NCI-H2227 treated with DMSO at 0.1 percent for 48 hours (cell line): ENCODE measurements around the gene PCDH9.

Experiments used
- DNase-seq: peaks from one replicate; lab custom pipeline; 2025; lab: John Stamatoyannopoulos, UW

Gene PCDH9

DNA sequence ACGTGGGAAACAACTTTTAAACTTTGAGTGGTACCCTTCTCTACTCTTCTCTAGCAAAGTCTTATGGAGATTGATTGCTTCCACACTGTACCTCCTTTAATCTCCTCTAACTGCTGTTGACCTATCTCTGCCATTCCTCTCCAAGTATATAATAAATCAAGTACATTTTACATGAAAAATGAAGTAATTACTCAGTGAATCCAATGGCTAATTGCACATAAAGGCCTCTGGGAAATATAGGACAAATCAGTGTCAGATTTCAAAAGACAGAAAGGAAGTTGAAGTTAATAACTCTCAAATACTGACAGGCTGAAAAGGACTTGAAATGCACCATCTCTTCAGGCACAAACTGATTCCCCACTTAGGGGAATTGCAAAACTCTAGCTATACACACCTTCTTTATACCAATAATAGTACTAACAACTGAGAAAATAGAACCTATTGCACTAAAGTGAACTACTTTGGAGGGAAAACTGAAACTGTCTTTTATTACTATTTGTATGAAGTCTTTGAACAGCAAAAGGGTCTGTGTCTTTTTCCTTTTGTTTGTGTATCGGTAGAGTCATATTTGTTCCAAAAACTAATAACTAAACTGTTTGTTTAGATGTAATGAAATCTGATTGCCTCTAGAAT is 701.1 kb downstream of the PCDH9 start:
- no peak for DNase-seq

DNA sequence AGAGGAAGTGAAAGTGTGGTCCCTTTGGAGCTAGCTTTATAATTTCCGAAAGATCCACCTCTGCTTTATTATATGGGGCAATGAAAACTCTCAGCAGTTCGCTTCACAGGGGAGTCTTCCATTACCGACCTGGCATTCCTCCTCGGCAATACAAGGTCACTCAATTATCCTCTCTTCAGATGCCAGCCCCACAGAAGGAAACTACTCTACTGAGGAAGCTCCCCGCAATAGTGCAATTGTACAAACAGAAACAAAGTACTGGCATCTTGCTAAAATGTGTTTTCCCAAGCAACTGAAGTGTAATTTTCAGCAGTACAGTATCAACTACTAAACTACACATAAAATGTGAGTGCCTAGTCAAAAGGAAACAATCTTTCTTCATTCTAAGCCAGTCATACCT is 702.0 kb downstream of the PCDH9 start:
- DNase-seq = peak; percentile 35

DNA sequence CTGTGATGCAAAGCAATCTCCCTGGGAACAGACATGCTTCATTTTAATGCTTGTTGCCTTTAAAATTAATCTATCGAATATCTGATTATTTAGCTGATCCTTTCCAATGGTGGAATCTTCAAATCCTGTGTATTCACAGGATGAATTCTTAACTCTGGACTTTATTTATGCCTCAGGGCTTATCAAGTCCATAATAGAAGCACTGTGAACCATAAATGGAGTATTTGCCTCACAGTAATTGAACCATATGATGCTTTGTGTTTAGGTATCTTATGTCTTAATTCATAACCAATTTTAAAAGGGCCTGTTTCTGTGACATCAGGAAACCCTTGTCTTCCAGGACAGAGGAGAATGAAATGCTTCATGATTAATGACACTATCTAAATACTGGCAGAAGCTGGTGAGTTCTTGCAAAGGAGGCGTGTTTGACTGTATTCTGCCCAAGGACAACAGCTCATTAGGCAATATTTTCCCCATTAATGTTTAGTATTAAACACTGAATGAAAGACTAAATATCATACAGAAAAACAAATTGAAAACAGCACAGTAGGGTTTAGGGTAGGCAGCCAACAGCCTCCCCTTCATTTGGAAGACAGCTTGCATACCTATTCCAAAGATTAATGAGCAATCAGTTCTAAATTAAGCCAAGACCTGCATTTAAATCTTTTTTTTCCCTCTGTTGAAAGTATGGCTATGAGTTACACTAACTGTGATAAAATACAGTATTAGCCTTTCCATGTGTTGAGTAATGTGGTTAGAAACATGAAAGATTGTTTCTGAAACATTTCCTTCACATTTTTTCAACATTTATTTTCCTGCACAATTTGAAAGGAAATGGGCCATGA is 709.4 kb downstream of the PCDH9 start:
- DNase-seq = no peak

- no peak for DNase-seq
Observed at GRCh38 chr13:66519259-66519658, 710.9 kb downstream of the PCDH9 start.

GRCh38 chr13:66518068-66518467 is 712.1 kb downstream of the PCDH9 start:
- DNase-seq = no peak

- no peak for DNase-seq
Observed at GRCh38 chr13:66513728-66514127, 716.4 kb downstream of the PCDH9 start.

DNA sequence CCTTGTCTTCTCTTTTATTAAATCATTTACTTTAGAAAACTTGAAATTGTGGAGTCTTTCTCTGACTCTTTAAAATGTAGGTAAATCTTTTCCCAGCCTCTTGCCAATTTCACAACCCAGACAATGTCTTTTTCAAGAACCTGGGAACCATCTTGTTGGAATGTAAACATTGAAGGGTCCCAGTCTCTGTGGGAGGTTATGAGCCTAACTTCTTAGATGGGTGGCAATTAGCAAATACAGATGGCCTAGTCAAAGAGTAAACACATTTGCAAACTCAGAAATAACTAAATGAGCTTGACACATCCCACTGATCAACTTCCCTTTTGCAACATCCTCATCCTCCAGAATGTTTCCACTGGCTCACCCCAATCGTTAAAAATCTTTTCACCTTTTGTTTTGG is 721.0 kb downstream of the PCDH9 start:
- no peak for DNase-seq

GRCh38 chr13:66508153-66508909 is 721.8 kb downstream of the PCDH9 start:
- DNase-seq = no peak

GRCh38 chr13:66506979-66507378 is 723.2 kb downstream of the PCDH9 start:
- no peak for DNase-seq

DNA sequence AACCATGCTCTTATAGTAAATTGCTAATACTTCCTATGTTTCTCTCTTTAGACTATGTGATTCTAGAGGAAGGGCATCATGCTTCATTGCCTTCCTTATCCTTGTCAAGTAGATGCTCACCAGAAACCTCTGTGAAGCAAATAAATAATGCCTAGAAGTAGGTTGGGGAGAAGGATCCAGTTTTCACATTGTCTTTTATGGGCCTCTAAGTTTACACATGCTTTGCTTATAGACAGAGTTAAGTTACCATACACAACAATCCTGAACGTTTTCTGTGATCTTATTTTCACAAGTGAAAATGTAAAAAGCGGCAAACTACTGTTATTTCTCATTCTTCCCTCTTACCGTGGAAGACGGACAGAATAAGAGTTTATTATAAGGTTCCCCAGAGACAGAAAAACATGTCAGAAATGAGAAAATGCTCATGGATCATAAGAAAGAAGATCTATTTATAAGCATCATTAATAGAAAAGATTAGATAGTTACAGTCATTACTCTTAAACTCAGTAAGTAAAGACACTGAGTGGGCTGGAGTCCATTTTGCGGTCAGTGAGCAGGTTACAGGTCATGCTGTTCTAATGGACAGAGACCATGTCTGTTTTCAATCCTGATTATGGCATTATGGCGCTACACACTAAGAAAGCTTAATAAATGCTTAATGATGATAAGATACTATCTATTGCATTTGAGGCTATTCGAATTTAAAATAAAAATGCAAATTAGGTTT is 723.9 kb downstream of the PCDH9 start:
- DNase-seq = no peak

GRCh38 chr13:66503890-66504289 is 726.2 kb downstream of the PCDH9 start:
- DNase-seq = no peak

DNA sequence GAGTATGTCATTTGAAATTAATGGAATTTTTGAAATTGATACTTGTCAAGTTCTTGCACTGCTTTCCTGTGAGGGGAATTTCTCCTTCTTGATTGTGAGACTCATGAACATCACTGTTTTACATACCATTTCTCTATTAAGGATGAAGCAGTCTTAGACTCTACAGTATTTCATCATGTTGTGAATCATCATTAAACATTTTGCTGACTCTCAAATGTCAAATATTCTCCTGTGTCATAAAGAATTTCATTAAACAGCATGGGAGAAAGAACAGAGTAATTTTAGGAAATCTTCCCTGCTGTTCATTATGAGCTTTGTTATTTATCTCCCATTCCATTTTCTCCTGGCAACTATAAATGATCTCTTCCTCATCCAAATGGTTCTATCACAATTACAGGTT is 729.0 kb downstream of the PCDH9 start:
- DNase-seq = no peak

GRCh38 chr13:66492479-66492878 is 737.7 kb downstream of the PCDH9 start:
- DNase-seq = peak; percentile 27

GRCh38 chr13:66491251-66491650 is 738.9 kb downstream of the PCDH9 start:
- DNase-seq = no peak

DNA sequence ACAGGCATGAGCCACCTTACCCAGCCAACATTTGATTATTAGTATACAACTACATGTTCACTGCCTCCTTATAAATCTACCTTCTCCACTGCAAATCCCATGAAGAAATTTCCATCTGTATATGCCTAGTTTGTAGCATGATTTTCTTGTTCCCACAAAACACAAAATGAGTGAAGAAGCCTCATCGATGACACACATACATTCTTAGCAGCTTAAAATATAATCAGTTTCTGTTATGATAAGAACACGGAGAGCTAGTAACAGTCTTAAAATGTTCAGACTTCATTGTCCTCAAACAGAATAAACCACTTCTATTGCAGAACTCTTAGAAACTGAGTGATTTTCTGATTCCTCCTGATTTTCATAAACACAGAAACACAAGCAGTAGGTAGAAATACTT is 740.5 kb downstream of the PCDH9 start:
- DNase-seq = no peak

DNA sequence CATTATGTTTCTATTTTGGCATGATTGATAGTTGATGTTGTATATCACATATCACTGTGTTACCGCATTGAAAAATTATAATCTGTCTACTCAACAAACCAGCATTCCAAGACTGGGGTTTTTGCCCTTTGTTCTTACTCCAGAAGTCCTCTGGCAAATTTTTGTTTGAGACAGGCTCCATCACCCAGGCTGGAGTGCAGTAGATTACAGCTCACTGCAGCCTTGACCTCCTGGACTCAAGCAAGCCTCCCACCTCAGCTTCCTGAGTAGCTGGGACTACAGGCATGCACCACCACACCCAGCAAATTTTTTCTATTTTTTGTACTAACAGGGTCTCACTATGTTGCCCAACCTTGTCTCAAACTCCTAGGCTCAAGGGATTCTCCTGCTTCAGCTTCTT is 741.0 kb downstream of the PCDH9 start:
- no peak for DNase-seq

- DNase-seq = no peak
Observed at GRCh38 chr13:66483712-66484111, 746.4 kb downstream of the PCDH9 start.

GRCh38 chr13:66482836-66483235 is 747.3 kb downstream of the PCDH9 start:
- no peak for DNase-seq

DNA sequence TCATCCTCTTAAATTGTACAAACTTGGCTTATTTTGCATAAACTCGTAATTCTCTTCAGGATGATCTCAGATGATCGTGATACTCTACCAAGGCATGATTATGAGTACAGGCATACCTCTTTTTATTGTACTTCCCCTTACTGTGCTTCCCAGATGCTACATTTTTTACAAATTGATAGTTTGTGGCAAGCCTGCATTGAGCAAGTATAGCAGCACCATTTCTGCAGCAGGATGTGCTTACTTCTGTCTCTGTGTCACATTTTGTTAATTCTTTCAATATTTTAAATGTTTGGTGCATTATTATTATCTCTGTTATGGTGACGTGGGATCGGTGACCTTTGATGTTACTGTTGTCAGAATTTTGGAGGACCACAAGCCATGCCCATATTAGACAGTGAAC is 752.3 kb downstream of the PCDH9 start:
- no peak for DNase-seq

- no peak for DNase-seq
Observed at GRCh38 chr13:66475061-66475460, 755.1 kb downstream of the PCDH9 start.

GRCh38 chr13:66469745-66470144 is 760.4 kb downstream of the PCDH9 start:
- DNase-seq = no peak

DNA sequence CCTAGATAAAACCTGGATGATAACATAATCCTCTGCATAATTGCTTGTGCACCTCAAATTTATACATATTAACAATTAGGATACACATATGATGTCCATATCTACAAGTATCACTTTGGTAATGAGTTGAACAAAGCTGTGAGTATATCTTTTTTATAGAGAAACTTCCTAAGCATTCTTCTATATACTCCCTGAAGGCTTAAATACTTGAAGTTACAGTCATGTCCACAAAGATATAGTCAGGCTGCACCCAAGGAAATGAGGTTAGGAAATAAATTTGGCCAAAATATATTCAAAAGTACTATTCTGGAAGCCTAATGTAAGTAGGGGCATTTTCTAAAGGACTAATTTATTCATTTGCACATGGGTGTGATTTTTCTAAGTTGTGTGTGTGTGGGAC is 761.5 kb downstream of the PCDH9 start:
- no peak for DNase-seq
